HG03066 (cell line): Measurements from ENCODE around the gene ZNF83.
"Not testable (repeated sequence)": the region's sequence is repeated elsewhere in the genome, so short reads cannot be mapped to it uniquely, and the experiment has no call there.

ENCODE experiments used
- ATAC-seq: cut with Tn5 transposase; IDR thresholded peaks from one replicate; pipeline ENCODE4 v1.9.1; 2021; ENCODE audit warnings: low read depth; ENCODE audit not compliant: unreplicated experiment

Gene ZNF83

GRCh38 chr19:52637718-52638585, at the start of gene ZNF83:
Gene ZNF83 (minus strand): TSS chr19:52638355.
- peak; percentile 80 for ATAC-seq

GRCh38 chr19:52687684-52688083, 49.5 kb upstream of the ZNF83 start:
- ATAC-seq = no peak

GRCh38 chr19:52685811-52686210, 47.7 kb upstream of the ZNF83 start:
- ATAC-seq = no peak

GRCh38 chr19:52681216-52681615, 43.1 kb upstream of the ZNF83 start:
- not testable (repeated sequence) for ATAC-seq

GRCh38 chr19:52679598-52679997, 41.4 kb upstream of the ZNF83 start:
- ATAC-seq = no peak

- ATAC-seq = not testable (repeated sequence)
Measured at GRCh38 chr19:52675239-52675638, 37.1 kb upstream of the ZNF83 start.

- no peak for ATAC-seq
Measured at GRCh38 chr19:52673014-52673413, 34.9 kb upstream of the ZNF83 start.

GRCh38 chr19:52670046-52670445, 31.9 kb upstream of the ZNF83 start:
- no peak for ATAC-seq

GRCh38 chr19:52669586-52669985, 31.4 kb upstream of the ZNF83 start:
- no peak for ATAC-seq

GRCh38 chr19:52667972-52668371, 29.8 kb upstream of the ZNF83 start:
- ATAC-seq = no peak

- no peak for ATAC-seq
Measured at GRCh38 chr19:52666506-52666905, 28.4 kb upstream of the ZNF83 start.

- ATAC-seq = no peak
Measured at GRCh38 chr19:52665529-52665928, 27.4 kb upstream of the ZNF83 start.

- no peak for ATAC-seq
Measured at GRCh38 chr19:52665027-52665426, 26.9 kb upstream of the ZNF83 start.

GRCh38 chr19:52664461-52664860, 26.3 kb upstream of the ZNF83 start:
- no peak for ATAC-seq

GRCh38 chr19:52662631-52663030, 24.5 kb upstream of the ZNF83 start:
- no peak for ATAC-seq

GRCh38 chr19:52660981-52661380, 22.8 kb upstream of the ZNF83 start:
- ATAC-seq = no peak

- no peak for ATAC-seq
Measured at GRCh38 chr19:52659013-52659412, 20.9 kb upstream of the ZNF83 start.

GRCh38 chr19:52658595-52658994, 20.4 kb upstream of the ZNF83 start:
- ATAC-seq = no peak

GRCh38 chr19:52653161-52653560, 15.0 kb upstream of the ZNF83 start:
- ATAC-seq = no peak

GRCh38 chr19:52651956-52652355, 13.8 kb upstream of the ZNF83 start:
- ATAC-seq = no peak

- ATAC-seq = no peak
Measured at GRCh38 chr19:52648336-52649016, 10.3 kb upstream of the ZNF83 start.
